Peyer's patch (tissue), 4 donors: Measurements from ENCODE around the gene CD47.

Source experiments
- POLR2A ChIP-seq, 2 donors: fragments of 450-650 bp; IDR thresholded peaks; one replicate each; pipeline ENCODE4 v1.5.1; 2017; ENCODE audit warnings: antibody characterized with exemption in 2 of 2, mild to moderate bottlenecking in 2 of 2, moderate library complexity in 2 of 2
- TF ChIP-seq, protein P1 (sequence below), 6 experiments: fragments of 450-650 bp in 4 of 6; fragments of 200-600 bp in 2 of 6; sonication (generic) in 1 of 6; IDR thresholded peaks; one replicate each; pipeline ENCODE4 v1.5.1; 2017 to 2019; ENCODE audit warnings: antibody characterized with exemption in 6 of 6, mild to moderate bottlenecking in 3 of 6, moderate library complexity in 1 of 6

DNA sequence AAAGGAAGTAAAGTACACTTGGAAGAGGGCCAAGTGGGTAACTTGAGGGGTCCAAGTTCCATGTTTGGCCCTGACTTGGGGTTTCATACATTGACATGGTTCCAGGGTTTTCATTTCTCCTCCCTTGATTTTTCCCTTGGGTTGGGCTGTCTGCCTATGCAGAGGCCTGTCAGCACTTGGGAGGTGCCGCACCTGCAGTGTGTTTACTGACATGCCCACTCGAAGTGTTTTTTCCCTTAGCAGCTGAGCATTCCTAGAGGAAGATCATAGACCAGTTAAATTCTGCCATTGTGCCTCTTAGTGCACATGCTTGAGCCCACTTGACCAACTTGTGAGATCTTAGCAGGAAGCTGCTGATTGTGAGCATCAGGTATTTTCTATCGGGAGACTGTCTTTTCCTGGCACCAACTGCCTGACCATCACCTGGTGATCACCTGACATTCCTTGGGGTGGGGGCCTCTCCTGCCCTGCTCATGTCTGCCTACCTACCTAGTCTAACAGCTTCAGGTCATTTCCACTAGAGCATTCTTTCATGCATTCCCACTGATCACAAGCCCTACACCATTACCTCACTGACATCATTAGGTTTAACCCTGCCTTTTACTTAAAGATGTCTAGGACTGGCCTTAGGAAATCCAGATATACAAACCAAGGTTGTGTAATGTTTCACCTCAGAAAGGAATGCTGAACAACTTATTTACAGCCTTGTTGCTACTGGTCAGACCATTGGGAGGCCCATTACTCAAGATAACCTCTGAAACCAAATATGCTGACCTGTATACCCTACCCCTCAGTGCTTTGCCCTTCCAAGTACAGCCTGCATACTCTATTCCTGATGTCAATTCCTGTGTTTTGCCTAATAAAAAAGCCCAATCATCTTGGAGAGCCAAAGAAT, 68.3 kb downstream of the CD47 start:
- TF ChIP-seq POLR2A (IDR thresholded peaks at IDR 0.05), result no peak
- TF ChIP-seq, protein P1, sequence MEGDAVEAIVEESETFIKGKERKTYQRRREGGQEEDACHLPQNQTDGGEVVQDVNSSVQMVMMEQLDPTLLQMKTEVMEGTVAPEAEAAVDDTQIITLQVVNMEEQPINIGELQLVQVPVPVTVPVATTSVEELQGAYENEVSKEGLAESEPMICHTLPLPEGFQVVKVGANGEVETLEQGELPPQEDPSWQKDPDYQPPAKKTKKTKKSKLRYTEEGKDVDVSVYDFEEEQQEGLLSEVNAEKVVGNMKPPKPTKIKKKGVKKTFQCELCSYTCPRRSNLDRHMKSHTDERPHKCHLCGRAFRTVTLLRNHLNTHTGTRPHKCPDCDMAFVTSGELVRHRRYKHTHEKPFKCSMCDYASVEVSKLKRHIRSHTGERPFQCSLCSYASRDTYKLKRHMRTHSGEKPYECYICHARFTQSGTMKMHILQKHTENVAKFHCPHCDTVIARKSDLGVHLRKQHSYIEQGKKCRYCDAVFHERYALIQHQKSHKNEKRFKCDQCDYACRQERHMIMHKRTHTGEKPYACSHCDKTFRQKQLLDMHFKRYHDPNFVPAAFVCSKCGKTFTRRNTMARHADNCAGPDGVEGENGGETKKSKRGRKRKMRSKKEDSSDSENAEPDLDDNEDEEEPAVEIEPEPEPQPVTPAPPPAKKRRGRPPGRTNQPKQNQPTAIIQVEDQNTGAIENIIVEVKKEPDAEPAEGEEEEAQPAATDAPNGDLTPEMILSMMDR (IDR thresholded peaks at IDR 0.05), result no peak
